ENCODE results near the gene GALNT11.

The GALNT11 gene

GRCh38 chr7:152144557-152145245 lies 119.2 kb downstream of the GALNT11 start:
- DNase-seq (ENCODE audit: extremely low read depth in 1 of 2, low read depth in 1 of 2) = no peak

- DNase-seq (ENCODE audit: extremely low read depth in 1 of 2, low read depth in 1 of 2) = no peak
Observed at GRCh38 chr7:152145853-152146466, 120.5 kb downstream of the GALNT11 start.

- no peak for DNase-seq (ENCODE audit: extremely low read depth in 1 of 2, low read depth in 1 of 2)
Observed at GRCh38 chr7:152148706-152149105, 123.2 kb downstream of the GALNT11 start.

GRCh38 chr7:152149363-152149762 lies 123.9 kb downstream of the GALNT11 start:
- DNase-seq (ENCODE audit: extremely low read depth in 1 of 2, low read depth in 1 of 2) = no peak

GRCh38 chr7:152152267-152152666 lies 126.8 kb downstream of the GALNT11 start:
- DNase-seq (ENCODE audit: extremely low read depth in 1 of 2, low read depth in 1 of 2) = no peak

- DNase-seq (ENCODE audit: extremely low read depth in 1 of 2, low read depth in 1 of 2) = no peak
Observed at GRCh38 chr7:152158801-152159587, 133.5 kb downstream of the GALNT11 start.

- DNase-seq (ENCODE audit: extremely low read depth in 1 of 2, low read depth in 1 of 2) = no peak
Observed at GRCh38 chr7:152161171-152161570, 135.7 kb downstream of the GALNT11 start.

- DNase-seq (ENCODE audit: extremely low read depth in 1 of 2, low read depth in 1 of 2) = no peak
Observed at GRCh38 chr7:152162287-152162686, 136.8 kb downstream of the GALNT11 start.
